B cell (primary cell): ENCODE data around the gene OLAH.

Experiments
- CTCF ChIP-seq: fragments of 200-600 bp; IDR thresholded peaks from one replicate; pipeline ENCODE4 v1.8.0; 2022; ENCODE audit warnings: antibody characterized with exemption, mild to moderate bottlenecking
- EZH2 ChIP-seq: IDR thresholded peaks from 2 replicates; pipeline ENCODE4 v1.6.1; 2012; ENCODE audit warnings: borderline replicate concordance, low read depth, mild to moderate bottlenecking, moderate library complexity, low read length; ENCODE audit not compliant: insufficient read depth, poor library complexity, severe bottlenecking

- peak; percentile 92 for TF ChIP-seq CTCF
- TF ChIP-seq EZH2: no peak
Measured at GRCh38 chr10:15106352-15107013, 62.7 kb downstream of the OLAH start.
